ENCODE data around the gene BRAT1.
A peak's percentile ranks its signal among the peaks of the same experiment; 100 is the strongest.

BRAT1 gene

GRCh38 chr7:2601065-2601464 is 45.7 kb upstream of the BRAT1 start:
- DNase-seq: peak; percentile 59
- H3K9ac ChIP-seq (ENCODE audit: low read length): no peak overlapping the region
- H3K79me1 ChIP-seq (ENCODE audit: low read length): no peaks in the 10 kb centered on the region

GRCh38 chr7:2598154-2598823 is 43.0 kb upstream of the BRAT1 start:
- Histone ChIP-seq H3K27ac (ENCODE audit: low read depth, low read length) (no peak overlapping the region), H2AK5ac (ENCODE audit: low read length) (no peak overlapping the region), H3K9ac (ENCODE audit: low read length) (no peak overlapping the region), H3K23ac (ENCODE audit: low read length) (no peak overlapping the region), H3K4me2 (ENCODE audit: low read length) (no peak overlapping the region), H3K4me3 (ENCODE audit: low read length) (no peak overlapping the region), H3K79me1 (ENCODE audit: low read length) (no peaks in the 10 kb centered on the region), H3K18ac (ENCODE audit: low read length) (no peak overlapping the region), H2BK5ac (ENCODE audit: low read length) (no peak overlapping the region), H3K79me2 (ENCODE audit: control insufficient read depth, insufficient read depth, low read length) (no peaks in the 10 kb centered on the region), H3K4me1 (ENCODE audit: control insufficient read depth, low read depth, low read length) (no peaks in the 10 kb centered on the region), H2BK15ac (replicated peaks; ENCODE audit: low read depth) (no peak overlapping the region), H3K36me3 (ENCODE audit: control insufficient read depth, insufficient read depth, low read length) (no peaks in the 10 kb centered on the region), H3K4ac (ENCODE audit: low read depth, low read length) (no peak overlapping the region), H2BK120ac (ENCODE audit: low read depth, low read length) (no peak overlapping the region), H3K27me3 (ENCODE audit: insufficient read depth, low read length, poor library complexity) (no peaks in the 10 kb centered on the region), H4K5ac (ENCODE audit: low read length) (no peak overlapping the region), H4K8ac (ENCODE audit: low read depth, low read length) (no peak overlapping the region), H3K56ac (ENCODE audit: low read length) (no peak overlapping the region)
- DNase-seq: no peak
- no CpG with 5 or more reads among the region's 29 CpGs for WGBS (ENCODE audit: extremely low coverage, insufficient coverage, low lambda C conversion rate)

More at GRCh38 chr7:2601065-2601464, 45.7 kb upstream of the BRAT1 start:
- H3K4ac ChIP-seq (ENCODE audit: low read depth, low read length): no peak overlapping the region
- no peak overlapping the region for H3K18ac ChIP-seq (ENCODE audit: low read length)
- WGBS (ENCODE audit: extremely low coverage, insufficient coverage, low lambda C conversion rate): no CpG with 5 or more reads among the region's 9 CpGs
- H4K8ac ChIP-seq (ENCODE audit: low read depth, low read length): no peak overlapping the region
- no peaks in the 10 kb centered on the region for H3K79me2 ChIP-seq (ENCODE audit: control insufficient read depth, insufficient read depth, low read length)
- H3K27ac ChIP-seq (ENCODE audit: low read depth, low read length): no peak overlapping the region
- no peak overlapping the region for H3K4me2 ChIP-seq (ENCODE audit: low read length)
- H3K23ac ChIP-seq (ENCODE audit: low read length): no peak overlapping the region
- H3K4me1 ChIP-seq (ENCODE audit: control insufficient read depth, low read depth, low read length): no peaks in the 10 kb centered on the region
- no peak overlapping the region for H2BK120ac ChIP-seq (ENCODE audit: low read depth, low read length)
- no peak overlapping the region for H2AK5ac ChIP-seq (ENCODE audit: low read length)
- no peaks in the 10 kb centered on the region for H3K27me3 ChIP-seq (ENCODE audit: insufficient read depth, low read length, poor library complexity)
- H3K4me3 ChIP-seq (ENCODE audit: low read length): no peak overlapping the region
- H3K56ac ChIP-seq (ENCODE audit: low read length): no peak overlapping the region
- H4K5ac ChIP-seq (ENCODE audit: low read length): no peak overlapping the region
- no peaks in the 10 kb centered on the region for H3K36me3 ChIP-seq (ENCODE audit: control insufficient read depth, insufficient read depth, low read length)
- no peak overlapping the region for H2BK5ac ChIP-seq (ENCODE audit: low read length)
- no peak overlapping the region for H2BK15ac ChIP-seq (replicated peaks; ENCODE audit: low read depth)

GRCh38 chr7:2597273-2597640 is 41.9 kb upstream of the BRAT1 start:
- Histone ChIP-seq H3K36me3 (ENCODE audit: control insufficient read depth, insufficient read depth, low read length) (no peaks in the 10 kb centered on the region), H4K5ac (ENCODE audit: low read length) (no peak overlapping the region), H2BK15ac (replicated peaks; ENCODE audit: low read depth) (no peak overlapping the region), H4K8ac (ENCODE audit: low read depth, low read length) (no peak overlapping the region), H3K18ac (ENCODE audit: low read length) (no peak overlapping the region), H3K56ac (ENCODE audit: low read length) (no peak overlapping the region), H2AK5ac (ENCODE audit: low read length) (no peak overlapping the region), H2BK120ac (ENCODE audit: low read depth, low read length) (no peak overlapping the region), H3K4me1 (ENCODE audit: control insufficient read depth, low read depth, low read length) (no peaks in the 10 kb centered on the region), H3K79me1 (ENCODE audit: low read length) (no peaks in the 10 kb centered on the region), H3K27me3 (ENCODE audit: insufficient read depth, low read length, poor library complexity) (no peaks in the 10 kb centered on the region), H3K27ac (ENCODE audit: low read depth, low read length) (no peak overlapping the region), H3K23ac (ENCODE audit: low read length) (no peak overlapping the region), H3K4me3 (ENCODE audit: low read length) (no peak overlapping the region), H2BK5ac (ENCODE audit: low read length) (no peak overlapping the region), H3K4me2 (ENCODE audit: low read length) (no peak overlapping the region), H3K9ac (ENCODE audit: low read length) (no peak overlapping the region), H3K79me2 (ENCODE audit: control insufficient read depth, insufficient read depth, low read length) (no peaks in the 10 kb centered on the region), H3K4ac (ENCODE audit: low read depth, low read length) (no peak overlapping the region)
- DNase-seq: no peak
- WGBS (ENCODE audit: extremely low coverage, insufficient coverage, low lambda C conversion rate): no CpG with 5 or more reads among the region's 13 CpGs

GRCh38 chr7:2596464-2597272 is 41.3 kb upstream of the BRAT1 start:
- H3K36me3 ChIP-seq (ENCODE audit: control insufficient read depth, insufficient read depth, low read length): no peaks in the 10 kb centered on the region

GRCh38 chr7:2595258-2595860 is 40.0 kb upstream of the BRAT1 start:
- no peak overlapping the region for H2BK15ac ChIP-seq (replicated peaks; ENCODE audit: low read depth)
- no peak overlapping the region for H3K4me2 ChIP-seq (ENCODE audit: low read length)
- no peaks in the 10 kb centered on the region for H3K27me3 ChIP-seq (ENCODE audit: insufficient read depth, low read length, poor library complexity)
- H2AK5ac ChIP-seq (ENCODE audit: low read length): no peak overlapping the region
- H3K4me3 ChIP-seq (ENCODE audit: low read length): no peak overlapping the region
- H3K27ac ChIP-seq (ENCODE audit: low read depth, low read length): no peak overlapping the region
- no peak overlapping the region for H3K18ac ChIP-seq (ENCODE audit: low read length)
- no peaks in the 10 kb centered on the region for H3K79me2 ChIP-seq (ENCODE audit: control insufficient read depth, insufficient read depth, low read length)
- H3K4ac ChIP-seq (ENCODE audit: low read depth, low read length): no peak overlapping the region
- no CpG with 5 or more reads among the region's 27 CpGs for WGBS (ENCODE audit: extremely low coverage, insufficient coverage, low lambda C conversion rate)
- no peak overlapping the region for H2BK5ac ChIP-seq (ENCODE audit: low read length)
- H3K79me1 ChIP-seq (ENCODE audit: low read length): no peaks in the 10 kb centered on the region
- H3K56ac ChIP-seq (ENCODE audit: low read length): no peak overlapping the region
- H3K4me1 ChIP-seq (ENCODE audit: control insufficient read depth, low read depth, low read length): no peaks in the 10 kb centered on the region
- no peak overlapping the region for H4K8ac ChIP-seq (ENCODE audit: low read depth, low read length)
- H3K9ac ChIP-seq (ENCODE audit: low read length): no peak overlapping the region
- DNase-seq: no peak
- H3K36me3 ChIP-seq (ENCODE audit: control insufficient read depth, insufficient read depth, low read length): no peaks in the 10 kb centered on the region
- no peak overlapping the region for H3K23ac ChIP-seq (ENCODE audit: low read length)
- H4K5ac ChIP-seq (ENCODE audit: low read length): no peak overlapping the region
- no peak overlapping the region for H2BK120ac ChIP-seq (ENCODE audit: low read depth, low read length)

More at GRCh38 chr7:2596464-2597272, 41.3 kb upstream of the BRAT1 start:
- Histone ChIP-seq H4K8ac (ENCODE audit: low read depth, low read length) (no peak overlapping the region), H3K9ac (ENCODE audit: low read length) (no peak overlapping the region), H2BK5ac (ENCODE audit: low read length) (no peak overlapping the region), H4K5ac (ENCODE audit: low read length) (no peak overlapping the region), H3K27me3 (ENCODE audit: insufficient read depth, low read length, poor library complexity) (no peaks in the 10 kb centered on the region), H2BK120ac (ENCODE audit: low read depth, low read length) (no peak overlapping the region), H2AK5ac (ENCODE audit: low read length) (no peak overlapping the region), H3K4ac (ENCODE audit: low read depth, low read length) (no peak overlapping the region), H3K79me1 (ENCODE audit: low read length) (no peaks in the 10 kb centered on the region), H3K4me3 (ENCODE audit: low read length) (no peak overlapping the region), H3K56ac (ENCODE audit: low read length) (no peak overlapping the region), H3K79me2 (ENCODE audit: control insufficient read depth, insufficient read depth, low read length) (no peaks in the 10 kb centered on the region), H3K23ac (ENCODE audit: low read length) (no peak overlapping the region), H3K27ac (ENCODE audit: low read depth, low read length) (no peak overlapping the region), H3K4me1 (ENCODE audit: control insufficient read depth, low read depth, low read length) (no peaks in the 10 kb centered on the region), H3K4me2 (ENCODE audit: low read length) (no peak overlapping the region), H2BK15ac (replicated peaks; ENCODE audit: low read depth) (no peak overlapping the region), H3K18ac (ENCODE audit: low read length) (no peak overlapping the region)
- WGBS (ENCODE audit: extremely low coverage, insufficient coverage, low lambda C conversion rate): 100% methylated on average over 2 of the region's 22 CpGs
- no peak for DNase-seq
